Measurements from ENCODE around the gene LRBA.

Gene LRBA

DNA sequence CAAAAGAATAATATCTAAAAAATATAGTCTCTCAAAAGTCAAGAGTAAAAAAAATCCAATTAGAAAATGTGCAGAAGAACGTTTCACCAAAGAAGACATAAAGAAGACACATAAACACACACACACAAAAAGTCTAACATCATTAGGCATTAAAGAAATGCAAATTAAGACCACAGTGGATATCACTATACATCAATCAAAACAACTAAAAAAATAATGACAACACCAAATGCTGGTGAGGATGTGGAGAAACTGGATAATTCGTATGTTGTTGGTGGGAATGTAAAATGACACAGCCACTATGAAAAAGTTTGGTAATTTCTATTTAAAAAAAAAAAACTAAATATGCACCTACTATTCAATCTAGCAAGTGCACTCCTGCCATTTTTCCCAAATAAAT lies 66.4 kb downstream of the LRBA start:
- Histone ChIP-seq H3K27me3 (ENCODE audit: control insufficient read depth in 2 of 2, insufficient read depth in 2 of 2, low read length in 2 of 2) (no peaks in the 10 kb centered on the region), H3K9ac (ENCODE audit: low read depth in 1 of 2, low read length in 2 of 2) (no peak overlapping the region), H3K9me3 (ENCODE audit: control insufficient read depth in 2 of 2, low read length in 2 of 2) (no peaks in the 10 kb centered on the region), H3K27ac (ENCODE audit: low read depth in 2 of 2, low read length in 2 of 2) (no peak overlapping the region), H3K4me1 (ENCODE audit: control insufficient read depth in 2 of 2, insufficient read depth in 2 of 2, low read length in 2 of 2) (peaks cover 0 to 4% of the 10 kb centered on the region in 2 donors), H3K36me3 (ENCODE audit: control insufficient read depth in 2 of 2, insufficient read depth in 2 of 2, low read length in 2 of 2) (no peaks in the 10 kb centered on the region), H3K4me3 (ENCODE audit: low read length in 2 of 2) (no peak overlapping the region)

DNA sequence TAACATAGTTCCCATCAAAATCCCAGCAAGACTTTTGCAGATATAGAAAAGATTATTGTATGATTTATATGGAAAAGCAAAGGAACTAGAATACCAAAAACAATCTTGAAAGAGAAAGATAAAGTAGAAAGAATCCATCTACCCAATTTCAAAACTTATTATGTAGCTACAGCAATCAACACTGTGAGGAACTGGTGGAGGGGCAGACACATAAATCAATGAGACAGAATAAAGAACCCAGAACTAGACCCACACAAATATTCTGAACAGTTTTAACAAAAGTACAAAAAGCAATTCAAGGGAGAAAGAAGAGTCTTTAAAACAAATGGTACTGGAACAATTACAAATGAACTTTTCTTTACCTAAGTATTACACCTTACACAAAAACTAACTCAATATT lies 67.0 kb downstream of the LRBA start:
- Histone ChIP-seq H3K9me3 (ENCODE audit: control insufficient read depth in 2 of 2, low read length in 2 of 2) (no peaks in the 10 kb centered on the region), H3K9ac (ENCODE audit: low read depth in 1 of 2, low read length in 2 of 2) (no peak overlapping the region), H3K4me3 (ENCODE audit: low read length in 2 of 2) (no peak overlapping the region), H3K27ac (ENCODE audit: low read depth in 2 of 2, low read length in 2 of 2) (no peak overlapping the region), H3K27me3 (ENCODE audit: control insufficient read depth in 2 of 2, insufficient read depth in 2 of 2, low read length in 2 of 2) (no peaks in the 10 kb centered on the region), H3K4me1 (ENCODE audit: control insufficient read depth in 2 of 2, insufficient read depth in 2 of 2, low read length in 2 of 2) (peaks cover 0 to 4% of the 10 kb centered on the region in 2 donors), H3K36me3 (ENCODE audit: control insufficient read depth in 2 of 2, insufficient read depth in 2 of 2, low read length in 2 of 2) (no peaks in the 10 kb centered on the region)

DNA sequence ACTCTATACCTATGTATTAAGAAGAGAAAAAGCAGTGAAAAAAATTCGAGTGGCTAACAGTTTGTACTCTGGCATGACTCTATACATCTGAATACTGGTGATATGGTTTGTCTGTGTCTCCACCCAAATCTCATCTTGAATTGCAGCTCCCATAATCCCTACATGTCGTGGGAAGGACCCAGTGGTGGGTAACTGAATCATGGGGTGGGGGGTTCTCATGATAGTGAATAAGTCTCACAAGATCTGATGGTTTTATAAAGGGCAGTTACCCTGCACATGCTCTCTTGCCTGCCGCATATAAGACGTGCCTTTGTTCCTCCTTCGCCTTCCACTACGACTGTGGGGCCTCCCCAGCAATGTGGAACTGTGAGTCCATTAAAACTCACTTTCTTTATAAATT lies 70.4 kb downstream of the LRBA start:
- no peaks in the 10 kb centered on the region for H3K9me3 ChIP-seq (ENCODE audit: control insufficient read depth in 2 of 2, low read length in 2 of 2)
- no peaks in the 10 kb centered on the region for H3K4me1 ChIP-seq (ENCODE audit: control insufficient read depth in 2 of 2, insufficient read depth in 2 of 2, low read length in 2 of 2)
- H3K9ac ChIP-seq (ENCODE audit: low read depth in 1 of 2, low read length in 2 of 2): no peak overlapping the region
- no peak overlapping the region for H3K27ac ChIP-seq (ENCODE audit: low read depth in 2 of 2, low read length in 2 of 2)
- no peaks in the 10 kb centered on the region for H3K36me3 ChIP-seq (ENCODE audit: control insufficient read depth in 2 of 2, insufficient read depth in 2 of 2, low read length in 2 of 2)
- no peaks in the 10 kb centered on the region for H3K27me3 ChIP-seq (ENCODE audit: control insufficient read depth in 2 of 2, insufficient read depth in 2 of 2, low read length in 2 of 2)
- H3K4me3 ChIP-seq (ENCODE audit: low read length in 2 of 2): no peak overlapping the region

DNA sequence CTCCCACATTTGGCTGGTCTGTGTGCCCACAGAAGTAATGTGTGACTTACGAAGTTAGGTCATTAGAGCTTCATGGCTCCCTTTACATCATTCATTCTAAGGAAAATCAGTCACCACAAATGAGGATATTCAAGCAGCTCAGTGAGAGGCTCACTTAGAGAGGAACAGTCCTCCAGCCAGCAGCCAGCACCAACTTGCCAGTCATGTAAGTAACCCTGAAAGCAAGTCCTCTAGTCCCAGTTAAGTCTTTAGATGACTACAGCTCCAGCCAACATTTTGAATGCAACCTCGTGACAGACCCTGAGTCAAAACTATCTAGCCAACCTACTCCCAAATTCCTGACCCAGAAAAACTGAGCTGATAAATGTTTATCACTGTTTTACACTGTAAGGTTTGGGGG lies 71.3 kb downstream of the LRBA start:
- no peaks in the 10 kb centered on the region for H3K27me3 ChIP-seq (ENCODE audit: control insufficient read depth in 2 of 2, insufficient read depth in 2 of 2, low read length in 2 of 2)
- no peaks in the 10 kb centered on the region for H3K4me1 ChIP-seq (ENCODE audit: control insufficient read depth in 2 of 2, insufficient read depth in 2 of 2, low read length in 2 of 2)

GRCh38 chr4:150943126-150943525 lies 72.0 kb downstream of the LRBA start:
- Histone ChIP-seq H3K36me3 (ENCODE audit: control insufficient read depth in 2 of 2, insufficient read depth in 2 of 2, low read length in 2 of 2) (no peaks in the 10 kb centered on the region), H3K4me1 (ENCODE audit: control insufficient read depth in 2 of 2, insufficient read depth in 2 of 2, low read length in 2 of 2) (no peaks in the 10 kb centered on the region), H3K4me3 (ENCODE audit: low read length in 2 of 2) (no peak overlapping the region), H3K9ac (ENCODE audit: low read depth in 1 of 2, low read length in 2 of 2) (no peak overlapping the region), H3K27me3 (ENCODE audit: control insufficient read depth in 2 of 2, insufficient read depth in 2 of 2, low read length in 2 of 2) (no peaks in the 10 kb centered on the region), H3K27ac (ENCODE audit: low read depth in 2 of 2, low read length in 2 of 2) (no peak overlapping the region), H3K9me3 (ENCODE audit: control insufficient read depth in 2 of 2, low read length in 2 of 2) (no peaks in the 10 kb centered on the region)

More for the DNA sequence above, 71.3 kb downstream of the LRBA start:
- Histone ChIP-seq H3K4me3 (ENCODE audit: low read length in 2 of 2) (no peak overlapping the region), H3K9ac (ENCODE audit: low read depth in 1 of 2, low read length in 2 of 2) (no peak overlapping the region), H3K36me3 (ENCODE audit: control insufficient read depth in 2 of 2, insufficient read depth in 2 of 2, low read length in 2 of 2) (no peaks in the 10 kb centered on the region), H3K9me3 (ENCODE audit: control insufficient read depth in 2 of 2, low read length in 2 of 2) (no peaks in the 10 kb centered on the region), H3K27ac (ENCODE audit: low read depth in 2 of 2, low read length in 2 of 2) (no peak overlapping the region)

GRCh38 chr4:150942539-150942938 lies 72.5 kb downstream of the LRBA start:
- H3K27ac ChIP-seq (ENCODE audit: low read depth in 2 of 2, low read length in 2 of 2): no peak overlapping the region
- H3K36me3 ChIP-seq (ENCODE audit: control insufficient read depth in 2 of 2, insufficient read depth in 2 of 2, low read length in 2 of 2): no peaks in the 10 kb centered on the region
- H3K9me3 ChIP-seq (ENCODE audit: control insufficient read depth in 2 of 2, low read length in 2 of 2): no peaks in the 10 kb centered on the region
- H3K4me1 ChIP-seq (ENCODE audit: control insufficient read depth in 2 of 2, insufficient read depth in 2 of 2, low read length in 2 of 2): no peaks in the 10 kb centered on the region
- no peak overlapping the region for H3K9ac ChIP-seq (ENCODE audit: low read depth in 1 of 2, low read length in 2 of 2)
- no peak overlapping the region for H3K4me3 ChIP-seq (ENCODE audit: low read length in 2 of 2)
- no peaks in the 10 kb centered on the region for H3K27me3 ChIP-seq (ENCODE audit: control insufficient read depth in 2 of 2, insufficient read depth in 2 of 2, low read length in 2 of 2)

DNA sequence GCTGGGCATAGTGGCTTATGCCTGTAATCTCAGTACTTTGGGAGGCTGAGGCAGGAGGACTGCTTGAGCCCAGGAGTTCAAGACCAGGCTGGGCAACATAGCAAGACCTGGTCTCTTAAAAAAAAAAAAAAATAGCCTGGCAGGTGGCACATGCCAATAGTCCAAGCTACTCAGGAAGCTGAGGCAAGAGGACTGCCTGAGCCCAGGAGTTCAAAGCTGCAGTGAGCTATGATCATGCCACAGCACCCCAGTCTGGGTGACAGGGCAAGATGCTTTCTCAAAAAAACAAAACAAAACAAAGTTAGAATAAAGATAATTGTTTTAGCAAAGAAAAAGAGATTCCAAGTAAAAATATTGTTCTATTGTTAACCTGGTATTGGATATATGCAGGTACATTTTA lies 75.0 kb downstream of the LRBA start:
- no peak overlapping the region for H3K27ac ChIP-seq (ENCODE audit: low read depth in 2 of 2, low read length in 2 of 2)
- no peaks in the 10 kb centered on the region for H3K9me3 ChIP-seq (ENCODE audit: control insufficient read depth in 2 of 2, low read length in 2 of 2)
- no peak overlapping the region for H3K4me3 ChIP-seq (ENCODE audit: low read length in 2 of 2)
- H3K27me3 ChIP-seq (ENCODE audit: control insufficient read depth in 2 of 2, insufficient read depth in 2 of 2, low read length in 2 of 2): no peaks in the 10 kb centered on the region
- H3K9ac ChIP-seq (ENCODE audit: low read depth in 1 of 2, low read length in 2 of 2): no peak overlapping the region
- H3K4me1 ChIP-seq (ENCODE audit: control insufficient read depth in 2 of 2, insufficient read depth in 2 of 2, low read length in 2 of 2): no peaks in the 10 kb centered on the region
- H3K36me3 ChIP-seq (ENCODE audit: control insufficient read depth in 2 of 2, insufficient read depth in 2 of 2, low read length in 2 of 2): no peaks in the 10 kb centered on the region

DNA sequence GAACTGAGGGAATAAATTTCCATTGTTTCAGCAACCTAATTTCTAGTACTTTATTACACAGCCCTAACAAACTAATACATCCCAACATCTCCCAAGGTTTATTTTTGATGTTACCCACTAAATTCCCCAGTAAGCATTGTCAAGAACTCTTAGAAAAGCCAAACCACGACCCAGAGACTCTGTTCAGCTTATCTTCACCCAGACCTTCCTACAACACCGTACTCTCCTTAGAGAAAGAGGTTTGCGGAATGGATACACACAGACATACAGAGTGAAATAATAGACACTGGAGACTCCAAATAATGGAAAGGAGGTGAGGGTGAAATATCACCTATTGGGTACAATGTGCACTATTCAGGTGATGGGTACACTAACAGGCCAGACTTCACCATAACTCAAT lies 75.6 kb downstream of the LRBA start:
- Histone ChIP-seq H3K27me3 (ENCODE audit: control insufficient read depth in 2 of 2, insufficient read depth in 2 of 2, low read length in 2 of 2) (no peaks in the 10 kb centered on the region), H3K9ac (ENCODE audit: low read depth in 1 of 2, low read length in 2 of 2) (no peak overlapping the region), H3K4me1 (ENCODE audit: control insufficient read depth in 2 of 2, insufficient read depth in 2 of 2, low read length in 2 of 2) (no peaks in the 10 kb centered on the region)

DNA sequence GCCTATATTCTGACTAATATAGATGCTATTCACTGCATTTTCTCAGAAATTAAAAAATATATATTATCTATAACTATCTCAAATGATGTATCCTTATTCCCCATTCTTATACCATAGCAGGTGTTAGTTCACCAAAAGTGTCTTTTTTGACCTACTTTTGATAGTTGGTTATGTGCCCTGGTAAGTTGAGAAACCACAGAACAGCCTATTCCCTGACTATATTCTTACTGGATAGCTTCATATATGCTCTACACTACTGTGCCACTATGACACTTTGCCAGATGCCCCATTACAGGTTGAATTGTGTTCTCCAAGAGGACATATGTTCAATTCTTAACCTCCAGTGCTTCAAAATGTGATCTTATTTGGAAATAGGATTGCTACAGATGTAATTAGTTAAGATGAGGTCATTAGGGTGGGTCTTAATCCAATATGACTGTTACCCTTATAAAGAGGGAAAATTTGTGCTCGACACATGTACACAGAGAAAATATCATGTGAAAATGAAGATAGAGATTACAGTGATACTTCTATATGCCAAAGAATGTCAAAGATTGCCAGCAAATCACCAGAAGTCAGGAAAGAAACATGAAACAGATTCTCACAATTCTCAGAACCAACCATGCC lies 76.1 kb downstream of the LRBA start:
- no peak overlapping the region for H3K27ac ChIP-seq (ENCODE audit: low read depth in 2 of 2, low read length in 2 of 2)
- no peaks in the 10 kb centered on the region for H3K27me3 ChIP-seq (ENCODE audit: control insufficient read depth in 2 of 2, insufficient read depth in 2 of 2, low read length in 2 of 2)
- no peaks in the 10 kb centered on the region for H3K4me1 ChIP-seq (ENCODE audit: control insufficient read depth in 2 of 2, insufficient read depth in 2 of 2, low read length in 2 of 2)

More for the DNA sequence above, 75.6 kb downstream of the LRBA start:
- Histone ChIP-seq H3K4me3 (ENCODE audit: low read length in 2 of 2) (no peak overlapping the region), H3K36me3 (ENCODE audit: control insufficient read depth in 2 of 2, insufficient read depth in 2 of 2, low read length in 2 of 2) (no peaks in the 10 kb centered on the region), H3K9me3 (ENCODE audit: control insufficient read depth in 2 of 2, low read length in 2 of 2) (no peaks in the 10 kb centered on the region), H3K27ac (ENCODE audit: low read depth in 2 of 2, low read length in 2 of 2) (no peak overlapping the region)

GRCh38 chr4:150938417-150938816 lies 76.7 kb downstream of the LRBA start:
- H3K9me3 ChIP-seq (ENCODE audit: control insufficient read depth in 2 of 2, low read length in 2 of 2): no peaks in the 10 kb centered on the region
- no peaks in the 10 kb centered on the region for H3K4me1 ChIP-seq (ENCODE audit: control insufficient read depth in 2 of 2, insufficient read depth in 2 of 2, low read length in 2 of 2)
- H3K4me3 ChIP-seq (ENCODE audit: low read length in 2 of 2): no peak overlapping the region
- no peak overlapping the region for H3K27ac ChIP-seq (ENCODE audit: low read depth in 2 of 2, low read length in 2 of 2)
- H3K36me3 ChIP-seq (ENCODE audit: control insufficient read depth in 2 of 2, insufficient read depth in 2 of 2, low read length in 2 of 2): no peaks in the 10 kb centered on the region
- no peaks in the 10 kb centered on the region for H3K27me3 ChIP-seq (ENCODE audit: control insufficient read depth in 2 of 2, insufficient read depth in 2 of 2, low read length in 2 of 2)
- H3K9ac ChIP-seq (ENCODE audit: low read depth in 1 of 2, low read length in 2 of 2): no peak overlapping the region

More for the DNA sequence above, 76.1 kb downstream of the LRBA start:
- Histone ChIP-seq H3K9me3 (ENCODE audit: control insufficient read depth in 2 of 2, low read length in 2 of 2) (no peaks in the 10 kb centered on the region), H3K4me3 (ENCODE audit: low read length in 2 of 2) (no peak overlapping the region), H3K9ac (ENCODE audit: low read depth in 1 of 2, low read length in 2 of 2) (no peak overlapping the region), H3K36me3 (ENCODE audit: control insufficient read depth in 2 of 2, insufficient read depth in 2 of 2, low read length in 2 of 2) (no peaks in the 10 kb centered on the region)

DNA sequence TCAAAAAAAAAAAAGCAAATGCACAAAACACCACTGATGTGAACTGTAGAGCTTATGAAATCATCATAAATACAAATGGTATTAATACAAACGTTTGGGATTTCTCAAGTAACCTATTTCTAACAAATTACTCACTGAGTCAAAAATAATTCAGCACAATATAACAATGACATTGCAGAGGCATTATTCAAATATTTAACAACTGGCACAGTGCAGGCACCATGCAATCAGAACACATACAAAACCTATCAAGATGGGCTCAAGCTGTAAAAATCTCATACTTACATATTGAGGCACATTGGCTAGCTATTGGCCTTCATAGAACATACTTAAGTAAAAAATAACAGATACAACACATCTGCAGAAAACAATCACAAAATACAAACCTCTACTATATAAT lies 81.1 kb downstream of the LRBA start:
- H3K27ac ChIP-seq (ENCODE audit: low read depth in 2 of 2, low read length in 2 of 2): no peak overlapping the region
- no peaks in the 10 kb centered on the region for H3K36me3 ChIP-seq (ENCODE audit: control insufficient read depth in 2 of 2, insufficient read depth in 2 of 2, low read length in 2 of 2)
- H3K4me1 ChIP-seq (ENCODE audit: control insufficient read depth in 2 of 2, insufficient read depth in 2 of 2, low read length in 2 of 2): no peaks in the 10 kb centered on the region
- H3K9ac ChIP-seq (ENCODE audit: low read depth in 1 of 2, low read length in 2 of 2): no peak overlapping the region
- H3K9me3 ChIP-seq (ENCODE audit: control insufficient read depth in 2 of 2, low read length in 2 of 2): no peaks in the 10 kb centered on the region
- no peaks in the 10 kb centered on the region for H3K27me3 ChIP-seq (ENCODE audit: control insufficient read depth in 2 of 2, insufficient read depth in 2 of 2, low read length in 2 of 2)
- no peak overlapping the region for H3K4me3 ChIP-seq (ENCODE audit: low read length in 2 of 2)
